B cell (primary cell): ENCODE data around the gene RUFY2. TPM values are rescaled to one million over a fixed set of nuclear protein-coding genes. Genes with fewer than 3 reads are reported as not detected.

ENCODE experiments used
- ATAC-seq: fragments of 200-7000 bp; cut with Tn5 transposase; one replicate; pipeline ENCODE4 v1.10.0; 2021; ENCODE audit warnings: low read depth, mild to moderate bottlenecking, moderate number of reproducible peaks, moderate library complexity
- CTCF ChIA-PET: fragments of 350-600 bp; sonication (Branson Sonifier 250); formaldehyde crosslinking; loops from one replicate; lab custom pipeline; 2021; ENCODE audit warnings: antibody characterized with exemption, inconsistent platforms; lab: Charles Lee
- POLR2A ChIA-PET: fragments of 350-600 bp; sonication (Branson Sonifier 250); formaldehyde crosslinking; loops from one replicate; lab custom pipeline; 2021; ENCODE audit warnings: antibody characterized with exemption; lab: Charles Lee
- DNase-seq: peaks from one replicate; pipeline ENCODE4 v3.0.0; 2013
- H2AFZ ChIP-seq: 2 replicates; pipeline ENCODE4 v1.6.1; 2012; ENCODE audit warnings: mild to moderate bottlenecking, low read depth, low read length; ENCODE audit not compliant: insufficient read depth, poor library complexity, severe bottlenecking
- H3K27ac ChIP-seq, 2 donors: 1 replicate in 1 of 2; 2 replicates in 1 of 2; pipeline ENCODE4 v1.5.1; 2012 to 2013; ENCODE audit warnings: low read length in 2 of 2, mild to moderate bottlenecking in 2 of 2, moderate library complexity in 1 of 2
- H3K27me3 ChIP-seq, 4 experiments: fragments of 200-600 bp in 1 of 4; sonication (generic) in 1 of 4; replicated peaks in 1 of 4; 1 replicate in 2 of 4; 2 replicates in 2 of 4; pipeline versions ENCODE4 v1.6.1 to v1.7.0; 2013 to 2016; ENCODE audit warnings: low read length in 3 of 4, mild to moderate bottlenecking in 2 of 4, mixed read lengths in 1 of 4, moderate library complexity in 1 of 4; ENCODE audit not compliant: insufficient read depth in 4 of 4, control insufficient read depth in 3 of 4; ENCODE audit errors: control extremely low read depth in 1 of 4
- H3K36me3 ChIP-seq, 2 experiments: replicated peaks in 1 of 2; 1 replicate in 1 of 2; 2 replicates in 1 of 2; pipeline versions ENCODE4 v1.6.1 to v1.7.1; 2013; ENCODE audit warnings: low read length in 1 of 2; ENCODE audit not compliant: insufficient read depth in 2 of 2, control insufficient read depth in 1 of 2; ENCODE audit errors: control extremely low read depth in 1 of 2, extremely low read depth in 1 of 2
- H3K4me1 ChIP-seq, 2 donors: fragments of 200-600 bp in 1 of 2; sonication (generic) in 1 of 2; 1 replicate in 1 of 2; 2 replicates in 1 of 2; pipeline versions ENCODE4 v1.5.1 to v1.6.1; 2013 to 2017; ENCODE audit warnings: low read length in 2 of 2; ENCODE audit not compliant: control insufficient read depth in 2 of 2, insufficient read depth in 2 of 2
- H3K4me2 ChIP-seq: replicated peaks from 2 replicates; pipeline ENCODE3; 2012; ENCODE audit warnings: mild to moderate bottlenecking, low read depth, low read length; ENCODE audit not compliant: poor library complexity, severe bottlenecking
- H3K4me3 ChIP-seq, 5 experiments: fragments of 200-600 bp in 1 of 5; sonication (generic) in 1 of 5; 1 replicate in 3 of 5; 2 replicates in 2 of 5; pipeline versions ENCODE4 v1.5.1 to v1.7.0; 2011 to 2016; ENCODE audit warnings: low read length in 4 of 5, mild to moderate bottlenecking in 4 of 5, low read depth in 2 of 5, control low read depth in 1 of 5, moderate library complexity in 1 of 5; ENCODE audit not compliant: insufficient read depth in 1 of 5; ENCODE audit errors: control extremely low read depth in 1 of 5, extremely low read depth in 1 of 5
- H3K79me2 ChIP-seq: fragments of 200-600 bp; sonication (generic); one replicate; pipeline ENCODE4 v1.6.0; 2016; ENCODE audit warnings: low read length; ENCODE audit not compliant: control insufficient read depth, insufficient read depth
- H3K9ac ChIP-seq: fragments of 200-600 bp; sonication (generic); 2 replicates; pipeline ENCODE4 v1.6.1; 2017; ENCODE audit warnings: mild to moderate bottlenecking, low read length, moderate library complexity
- H3K9me3 ChIP-seq, 3 donors: one replicate each; pipeline versions ENCODE4 v1.6.1 to v1.7.1; 2013; ENCODE audit warnings: low read length in 2 of 3; ENCODE audit not compliant: control insufficient read depth in 2 of 3, insufficient read depth in 1 of 3; ENCODE audit errors: control extremely low read depth in 1 of 3
- H4K20me1 ChIP-seq: 2 replicates; pipeline ENCODE4 v1.6.0; 2012; ENCODE audit warnings: mild to moderate bottlenecking, low read length; ENCODE audit not compliant: insufficient read depth, control insufficient read depth, poor library complexity, severe bottlenecking
- H3K27ac Mint-ChIP-seq: one replicate; pipeline ENCODE4 v1.8.0; 2021; ENCODE audit warnings: mixed read lengths
- H3K27me3 Mint-ChIP-seq: one replicate; pipeline ENCODE4 v1.8.0; 2021; ENCODE audit warnings: mixed read lengths
- H3K4me1 Mint-ChIP-seq: one replicate; pipeline ENCODE4 v1.8.0; 2021; ENCODE audit warnings: mixed read lengths
- H3K4me3 Mint-ChIP-seq: one replicate; pipeline ENCODE4 v1.8.0; 2021; ENCODE audit warnings: mixed read lengths
- H3K9me3 Mint-ChIP-seq: one replicate; pipeline ENCODE4 v1.8.0; 2022; ENCODE audit warnings: mixed read lengths; ENCODE audit not compliant: insufficient read depth
- EZH2 ChIP-seq: IDR thresholded peaks from 2 replicates; pipeline ENCODE4 v1.6.1; 2012; ENCODE audit warnings: borderline replicate concordance, low read depth, mild to moderate bottlenecking, moderate library complexity, low read length; ENCODE audit not compliant: insufficient read depth, poor library complexity, severe bottlenecking
- WGBS: methylation state at CpG from one replicate; pipeline ENCODE4 v1.1.5; 2013; ENCODE audit warnings: missing lambda C conversion rate; ENCODE audit not compliant: insufficient coverage; 5-methylcytosine and 5-hydroxymethylcytosine counted together
- intact Hi-C: fragments of 100-400 bp; cut with micrococcal nuclease; formaldehyde crosslinking; loops from one replicate; pipeline ENCODE4 v1.10.0; 2022
- polyA plus RNA-seq: library from polyadenylated mRNA; depleted of rRNA; stranded (reverse); fragments of >200 nt; gene quantifications from 2 replicates; pipeline ENCODE4 v1.2.3, GENCODE V29; 2012
- total RNA-seq, 2 donors: library from RNA; stranded (reverse); fragments of 120-200 nt in 1 of 2; gene quantifications; 1 replicate in 1 of 2; 2 replicates in 1 of 2; pipeline versions ENCODE4 v1.2.3 to v1.2.4, GENCODE V29; 2013 to 2022
- TF ChIP-seq, protein P1 (sequence below): fragments of 200-600 bp; IDR thresholded peaks from one replicate; pipeline ENCODE4 v1.8.0; 2022; ENCODE audit warnings: antibody characterized with exemption, mild to moderate bottlenecking

Gene RUFY2
- total and polyA plus RNA-seq, 2 donors (not counting 1 experiment from before 2014, with no cell fraction given): 5.8 to 38.7 TPM

DNA sequence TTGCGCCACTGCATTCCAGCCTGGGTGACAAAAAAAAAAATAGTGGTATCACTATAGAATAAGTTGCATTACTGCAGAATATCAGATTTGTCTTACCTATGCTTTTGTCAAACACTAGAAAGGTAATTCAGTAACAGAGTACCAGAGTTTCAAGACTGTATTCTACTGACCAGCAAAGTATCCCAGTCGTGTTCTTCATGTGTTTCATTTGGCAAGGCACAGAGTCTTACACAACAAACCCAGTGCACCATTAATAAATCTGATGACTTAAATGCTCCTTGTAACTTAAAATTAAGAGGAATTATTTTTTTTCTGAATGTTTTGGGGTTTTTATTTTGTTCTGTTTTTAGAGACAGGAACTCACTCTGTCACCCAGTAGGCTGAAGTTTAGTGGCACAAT, 40.0 kb downstream of the RUFY2 start:
- Mint-ChIP-seq H3K4me1 (peaks cover 3% of the 10 kb centered on the region), H3K27ac (no peak overlapping the region), H3K9me3 (peaks cover 5% of the 10 kb centered on the region), H3K4me3 (no peak overlapping the region), H3K27me3 (no peaks in the 10 kb centered on the region)
- Histone ChIP-seq H2AFZ (no peak overlapping the region), H3K9me3 (peaks cover 5 to 13% (median 10%) of the 10 kb centered on the region in 3 donors), H3K9ac (no peak overlapping the region), H3K27me3 (no peaks in the 10 kb centered on the region), H3K27ac (no peak overlapping the region), H3K79me2 (no peaks in the 10 kb centered on the region), H3K4me1 (peaks cover 5% of the 10 kb centered on the region in 2 donors), H4K20me1 (no peaks in the 10 kb centered on the region), H3K36me3 (peaks cover 8 to 18% of the 10 kb centered on the region in 2 experiments), H3K4me3 (no peak overlapping the region), H3K4me2 (no peak overlapping the region)
- CTCF ChIA-PET: no interaction called here
- POLR2A ChIA-PET: no interaction called here
- no peak for DNase-seq
- no peak for ATAC-seq
- TF ChIP-seq, protein P1, sequence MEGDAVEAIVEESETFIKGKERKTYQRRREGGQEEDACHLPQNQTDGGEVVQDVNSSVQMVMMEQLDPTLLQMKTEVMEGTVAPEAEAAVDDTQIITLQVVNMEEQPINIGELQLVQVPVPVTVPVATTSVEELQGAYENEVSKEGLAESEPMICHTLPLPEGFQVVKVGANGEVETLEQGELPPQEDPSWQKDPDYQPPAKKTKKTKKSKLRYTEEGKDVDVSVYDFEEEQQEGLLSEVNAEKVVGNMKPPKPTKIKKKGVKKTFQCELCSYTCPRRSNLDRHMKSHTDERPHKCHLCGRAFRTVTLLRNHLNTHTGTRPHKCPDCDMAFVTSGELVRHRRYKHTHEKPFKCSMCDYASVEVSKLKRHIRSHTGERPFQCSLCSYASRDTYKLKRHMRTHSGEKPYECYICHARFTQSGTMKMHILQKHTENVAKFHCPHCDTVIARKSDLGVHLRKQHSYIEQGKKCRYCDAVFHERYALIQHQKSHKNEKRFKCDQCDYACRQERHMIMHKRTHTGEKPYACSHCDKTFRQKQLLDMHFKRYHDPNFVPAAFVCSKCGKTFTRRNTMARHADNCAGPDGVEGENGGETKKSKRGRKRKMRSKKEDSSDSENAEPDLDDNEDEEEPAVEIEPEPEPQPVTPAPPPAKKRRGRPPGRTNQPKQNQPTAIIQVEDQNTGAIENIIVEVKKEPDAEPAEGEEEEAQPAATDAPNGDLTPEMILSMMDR: no peak
- TF ChIP-seq EZH2: no peak
- no CpG with 5 or more reads among the region's 2 CpGs for whole genome bisulfite sequencing
- intact Hi-C loops: no loop called here

DNA sequence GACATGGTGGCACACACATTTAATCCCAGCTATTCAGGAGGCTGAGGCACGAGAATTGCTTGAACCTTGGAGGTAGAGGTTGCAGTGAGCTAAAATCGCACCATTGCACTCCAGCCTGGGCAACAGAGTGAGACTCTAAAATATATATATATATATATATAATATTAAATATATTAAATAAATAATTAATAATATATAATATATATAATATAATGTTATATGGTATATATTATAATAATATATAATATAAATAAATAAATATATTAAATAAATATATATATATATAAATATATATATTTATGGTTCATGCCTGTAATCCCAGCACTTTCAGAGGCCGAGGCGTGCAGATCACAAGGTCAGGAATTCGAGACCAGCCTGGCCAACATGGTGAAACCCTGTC, 40.5 kb downstream of the RUFY2 start:
- Mint-ChIP-seq H3K9me3 (peaks cover 4% of the 10 kb centered on the region), H3K27me3 (no peaks in the 10 kb centered on the region), H3K4me3 (no peak overlapping the region), H3K27ac (no peak overlapping the region), H3K4me1 (peaks cover 3% of the 10 kb centered on the region)
- Histone ChIP-seq H3K4me1 (peaks cover 5% of the 10 kb centered on the region in 2 donors), H3K27ac (no peak overlapping the region), H4K20me1 (no peaks in the 10 kb centered on the region), H2AFZ (no peak overlapping the region), H3K4me2 (no peak overlapping the region), H3K9me3 (peaks cover 2 to 10% (median 5%) of the 10 kb centered on the region in 3 donors), H3K27me3 (no peaks in the 10 kb centered on the region), H3K4me3 (no peak overlapping the region), H3K79me2 (no peaks in the 10 kb centered on the region), H3K9ac (no peak overlapping the region), H3K36me3 (peaks cover 3 to 12% of the 10 kb centered on the region in 2 experiments)
- CTCF ChIA-PET: no interaction called here
- TF ChIP-seq EZH2: no peak
- TF ChIP-seq, protein P1: no peak
- ATAC-seq (no peak), DNase-seq (no peak)
- POLR2A ChIA-PET: no interaction called here
- 93% methylated on average over 3 of the region's 5 CpGs for WGBS
- intact Hi-C loops: no loop called here
